Measurements from ENCODE around the gene CMIP. TPM values are rescaled to one million over a fixed set of nuclear protein-coding genes. Genes with fewer than 3 reads are reported as not detected.

Gene CMIP
- polyA plus RNA-seq, 12 donors = 11.8 to 43.9 (median 15.9) TPM; not detected in 1

- no peak for DNase-seq
These were observed 157.1 kb downstream of the CMIP start for GRCh38 chr16:81601601-81602255.

- no peak for DNase-seq
These were observed 157.7 kb downstream of the CMIP start for GRCh38 chr16:81602256-81602776.

- DNase-seq = no peak
These were observed 158.2 kb downstream of the CMIP start for GRCh38 chr16:81602792-81603191.

- DNase-seq = no peak
These were observed 160.4 kb downstream of the CMIP start for GRCh38 chr16:81604960-81605383.

- no peak for DNase-seq
These were observed 161.4 kb downstream of the CMIP start for GRCh38 chr16:81606039-81606438.

GRCh38 chr16:81607006-81607405, 162.4 kb downstream of the CMIP start:
- DNase-seq = no peak

GRCh38 chr16:81607805-81608522, 163.4 kb downstream of the CMIP start:
- no peak for DNase-seq

GRCh38 chr16:81608523-81609209, 164.1 kb downstream of the CMIP start:
- DNase-seq = no peak

- no peak for DNase-seq
These were observed 164.8 kb downstream of the CMIP start for GRCh38 chr16:81609323-81609892.

- peak; percentile 79 for DNase-seq
These were observed 165.7 kb downstream of the CMIP start for GRCh38 chr16:81610144-81610842.

GRCh38 chr16:81610936-81611335, 166.3 kb downstream of the CMIP start:
- no peak for DNase-seq

- DNase-seq = no peak
These were observed 167.1 kb downstream of the CMIP start for GRCh38 chr16:81611721-81612120.

GRCh38 chr16:81612351-81613163, 167.9 kb downstream of the CMIP start:
- DNase-seq = peak; percentile 47

GRCh38 chr16:81614171-81614570, 169.6 kb downstream of the CMIP start:
- DNase-seq = no peak

- no peak for DNase-seq
These were observed 170.2 kb downstream of the CMIP start for GRCh38 chr16:81614654-81615359.

- no peak for DNase-seq
These were observed 170.8 kb downstream of the CMIP start for GRCh38 chr16:81615411-81615810.

- no peak for DNase-seq
These were observed 171.2 kb downstream of the CMIP start for GRCh38 chr16:81615833-81616232.

- no peak for DNase-seq
These were observed 171.9 kb downstream of the CMIP start for GRCh38 chr16:81616321-81617020.

- no peak for DNase-seq
These were observed 172.4 kb downstream of the CMIP start for GRCh38 chr16:81617021-81617346.

GRCh38 chr16:81618187-81618586, 173.6 kb downstream of the CMIP start:
- DNase-seq = no peak

Measured in muscle of arm (tissue), 12 donors.